ENCODE data around the gene MYO3A.

Gene MYO3A

DNA sequence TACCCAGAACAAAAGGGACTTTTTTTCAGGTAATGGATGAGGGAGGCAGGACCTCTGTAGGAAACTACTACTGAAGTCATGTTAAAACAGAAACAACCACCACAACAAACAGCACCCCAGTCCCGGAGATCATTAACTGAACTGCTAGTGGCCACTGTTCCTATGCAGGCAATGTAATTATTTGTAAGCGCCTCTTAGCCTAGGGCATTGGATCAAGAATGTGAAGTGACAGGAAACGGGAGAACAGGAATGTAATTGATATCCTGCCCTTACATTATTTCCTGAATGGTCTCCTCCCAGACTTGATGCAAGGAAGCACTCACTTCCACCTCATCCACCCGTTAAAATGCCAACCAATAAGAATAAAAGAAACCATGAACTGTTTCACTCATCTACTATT, 265.8 kb downstream of the MYO3A start:
- no peak overlapping the region for H3K4me3 ChIP-seq (ENCODE audit: low read depth, low read length, poor library complexity, severe bottlenecking)
- no peak overlapping the region for H3K27ac ChIP-seq (ENCODE audit: low read depth, low read length, poor library complexity, severe bottlenecking)
- no peaks in the 10 kb centered on the region for H3K36me3 ChIP-seq (ENCODE audit: insufficient read depth, low read length)
- H2AFZ ChIP-seq (ENCODE audit: low read length), result no peak overlapping the region
- no peaks in the 10 kb centered on the region for H3K79me2 ChIP-seq (ENCODE audit: insufficient read depth, low read length)
- no peaks in the 10 kb centered on the region for H3K4me1 ChIP-seq (ENCODE audit: insufficient read depth, low read length, severe bottlenecking)
- H4K20me1 ChIP-seq (ENCODE audit: insufficient read depth, low read length), result no peaks in the 10 kb centered on the region
- H3K9ac ChIP-seq (ENCODE audit: low read length), result no peak overlapping the region
- H3F3A ChIP-seq (ENCODE audit: insufficient read depth, low read length), result no peaks in the 10 kb centered on the region
- no peak overlapping the region for H3K4me2 ChIP-seq (ENCODE audit: low read length)
- H3K9me2 ChIP-seq (ENCODE audit: low read depth, low read length), result no peaks in the 10 kb centered on the region
- no peaks in the 10 kb centered on the region for H3K9me3 ChIP-seq (ENCODE audit: low read length)
- 0 out of 2 replicates have a peak, but pooled peaks cover 3% of the 10 kb centered on the region for H3K27me3 ChIP-seq (ENCODE audit: insufficient read depth, low read length)
- TF ChIP-seq, protein P1, sequence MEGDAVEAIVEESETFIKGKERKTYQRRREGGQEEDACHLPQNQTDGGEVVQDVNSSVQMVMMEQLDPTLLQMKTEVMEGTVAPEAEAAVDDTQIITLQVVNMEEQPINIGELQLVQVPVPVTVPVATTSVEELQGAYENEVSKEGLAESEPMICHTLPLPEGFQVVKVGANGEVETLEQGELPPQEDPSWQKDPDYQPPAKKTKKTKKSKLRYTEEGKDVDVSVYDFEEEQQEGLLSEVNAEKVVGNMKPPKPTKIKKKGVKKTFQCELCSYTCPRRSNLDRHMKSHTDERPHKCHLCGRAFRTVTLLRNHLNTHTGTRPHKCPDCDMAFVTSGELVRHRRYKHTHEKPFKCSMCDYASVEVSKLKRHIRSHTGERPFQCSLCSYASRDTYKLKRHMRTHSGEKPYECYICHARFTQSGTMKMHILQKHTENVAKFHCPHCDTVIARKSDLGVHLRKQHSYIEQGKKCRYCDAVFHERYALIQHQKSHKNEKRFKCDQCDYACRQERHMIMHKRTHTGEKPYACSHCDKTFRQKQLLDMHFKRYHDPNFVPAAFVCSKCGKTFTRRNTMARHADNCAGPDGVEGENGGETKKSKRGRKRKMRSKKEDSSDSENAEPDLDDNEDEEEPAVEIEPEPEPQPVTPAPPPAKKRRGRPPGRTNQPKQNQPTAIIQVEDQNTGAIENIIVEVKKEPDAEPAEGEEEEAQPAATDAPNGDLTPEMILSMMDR (IDR thresholded peaks at IDR 0.05; ENCODE audit: low read length), result no peak
- no peak for TF ChIP-seq EZH2 (IDR thresholded peaks at IDR 0.05; ENCODE audit: borderline replicate concordance, low read length)

DNA sequence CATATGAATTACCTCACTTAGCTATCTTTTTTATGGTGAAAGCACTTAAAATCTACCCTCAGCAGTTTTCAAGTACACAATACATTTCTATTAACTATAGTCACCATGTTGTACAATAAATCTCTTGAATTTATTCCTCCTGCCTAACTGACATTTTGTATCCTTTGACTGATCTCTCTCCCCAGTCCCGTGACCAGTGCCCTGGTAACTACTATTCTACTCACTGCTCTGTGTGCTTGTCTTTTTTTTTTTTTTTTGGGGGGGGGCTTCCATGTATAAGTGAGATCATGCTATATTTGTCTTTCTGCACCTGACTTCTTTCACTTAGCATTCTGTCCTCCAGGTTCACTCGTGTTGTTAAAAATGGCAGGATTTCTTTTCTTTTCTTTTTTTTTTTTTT, 271.2 kb downstream of the MYO3A start:
- Histone ChIP-seq H3K4me3 (ENCODE audit: low read depth, low read length, poor library complexity, severe bottlenecking) (no peak overlapping the region), H3K79me2 (ENCODE audit: insufficient read depth, low read length) (no peaks in the 10 kb centered on the region), H3K36me3 (ENCODE audit: insufficient read depth, low read length) (no peaks in the 10 kb centered on the region), H3K4me1 (ENCODE audit: insufficient read depth, low read length, severe bottlenecking) (no peaks in the 10 kb centered on the region), H3K4me2 (ENCODE audit: low read length) (no peak overlapping the region), H4K20me1 (ENCODE audit: insufficient read depth, low read length) (no peaks in the 10 kb centered on the region), H3K9ac (ENCODE audit: low read length) (no peak overlapping the region), H3K9me3 (ENCODE audit: low read length) (no peaks in the 10 kb centered on the region), H3K27ac (ENCODE audit: low read depth, low read length, poor library complexity, severe bottlenecking) (no peak overlapping the region), H3F3A (ENCODE audit: insufficient read depth, low read length) (no peaks in the 10 kb centered on the region), H2AFZ (ENCODE audit: low read length) (no peak overlapping the region), H3K27me3 (ENCODE audit: insufficient read depth, low read length) (no peaks in the 10 kb centered on the region), H3K9me2 (ENCODE audit: low read depth, low read length) (no peaks in the 10 kb centered on the region)
- TF ChIP-seq, protein P1 (IDR thresholded peaks at IDR 0.05; ENCODE audit: low read length), result no peak
- TF ChIP-seq EZH2 (IDR thresholded peaks at IDR 0.05; ENCODE audit: borderline replicate concordance, low read length), result no peak

DNA sequence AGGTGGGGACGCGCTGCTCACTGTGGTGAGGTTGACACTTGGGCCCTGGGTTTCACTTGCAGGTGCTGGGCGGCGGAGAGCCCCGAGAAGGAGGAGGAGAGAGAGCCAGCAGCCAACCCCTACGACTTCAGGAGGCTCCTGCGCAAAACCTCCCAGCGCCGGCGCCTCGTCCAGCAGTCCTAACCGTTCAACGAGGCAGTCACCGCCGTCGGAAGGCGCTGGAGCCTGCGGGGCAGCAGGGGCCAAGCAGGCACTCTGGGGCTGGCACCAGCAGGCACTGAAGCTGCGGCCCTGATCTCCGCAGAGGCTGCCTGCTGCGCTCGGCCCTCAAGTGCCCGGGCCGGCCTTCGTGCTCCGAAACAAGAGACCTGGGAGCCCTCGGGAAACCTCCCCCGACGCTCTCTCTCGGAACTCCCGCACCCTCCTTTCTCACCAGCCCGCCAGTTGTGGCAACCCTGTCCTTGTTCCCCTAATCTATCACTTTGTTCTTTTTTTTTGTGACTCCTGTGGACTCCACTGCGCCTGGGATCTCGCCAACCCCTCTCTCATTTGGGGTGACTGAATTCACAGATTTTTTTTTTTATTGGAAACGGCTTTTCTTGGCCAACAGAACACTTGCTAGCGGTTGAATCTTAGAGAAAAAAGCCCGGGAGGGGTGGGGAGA, 277.9 kb downstream of the MYO3A start:
- Histone ChIP-seq H2AFZ (ENCODE audit: low read length) (no peak overlapping the region), H3K79me2 (ENCODE audit: insufficient read depth, low read length) (no peaks in the 10 kb centered on the region), H3K4me1 (ENCODE audit: insufficient read depth, low read length, severe bottlenecking) (no peaks in the 10 kb centered on the region), H3K4me2 (ENCODE audit: low read length) (no peak overlapping the region), H3K9me3 (ENCODE audit: low read length) (no peaks in the 10 kb centered on the region), H3K9me2 (ENCODE audit: low read depth, low read length) (no peaks in the 10 kb centered on the region), H3F3A (ENCODE audit: insufficient read depth, low read length) (no peaks in the 10 kb centered on the region), H3K27me3 (ENCODE audit: insufficient read depth, low read length) (no peaks in the 10 kb centered on the region), H3K4me3 (ENCODE audit: low read depth, low read length, poor library complexity, severe bottlenecking) (no peak overlapping the region), H3K9ac (ENCODE audit: low read length) (no peak overlapping the region), H3K27ac (ENCODE audit: low read depth, low read length, poor library complexity, severe bottlenecking) (no peak overlapping the region), H4K20me1 (ENCODE audit: insufficient read depth, low read length) (no peaks in the 10 kb centered on the region), H3K36me3 (ENCODE audit: insufficient read depth, low read length) (no peaks in the 10 kb centered on the region)
- no peak for TF ChIP-seq EZH2 (IDR thresholded peaks at IDR 0.05; ENCODE audit: borderline replicate concordance, low read length)
- TF ChIP-seq, protein P1 (IDR thresholded peaks at IDR 0.05; ENCODE audit: low read length), result no peak
